ENCODE data around the gene GPN3.
"Not testable (repeated sequence)": the region's sequence is repeated elsewhere in the genome, so short reads cannot be mapped to it uniquely, and the experiment has no call there.

The GPN3 gene

GRCh38 chr12:110444455-110444854 is 23.6 kb downstream of the GPN3 start:
- DNase-seq (ENCODE audit: low read depth, low spot score) = peak; percentile 12

GRCh38 chr12:110436231-110436630 is 31.8 kb downstream of the GPN3 start:
- DNase-seq (ENCODE audit: low read depth, low spot score) = no peak

DNA sequence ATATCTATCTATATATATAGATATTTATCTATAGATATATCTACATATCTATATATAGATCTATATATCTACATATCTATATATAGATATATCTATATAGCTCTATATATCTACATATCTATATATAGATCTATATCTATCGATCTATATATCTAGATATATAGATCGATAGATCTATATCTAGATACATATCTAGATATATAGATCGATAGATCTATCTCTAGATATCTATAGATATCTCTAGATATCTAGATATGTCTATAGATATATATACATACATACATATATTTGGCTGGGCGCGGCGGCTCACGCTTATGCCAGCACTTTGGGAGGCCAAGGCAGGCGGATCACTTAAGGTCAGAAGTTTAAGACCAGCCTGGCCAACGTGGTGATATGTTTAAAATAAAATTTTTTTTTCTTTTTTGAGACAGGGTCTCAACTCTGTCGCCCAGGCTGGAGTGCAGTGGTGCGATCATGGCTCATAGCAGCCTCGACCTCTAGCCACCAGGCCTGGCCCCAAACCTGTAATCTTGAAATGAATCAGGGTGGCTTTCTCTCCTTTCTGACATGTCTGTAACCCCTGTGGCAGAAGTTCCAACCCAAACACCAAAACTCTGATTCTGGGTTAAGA is 36.0 kb downstream of the GPN3 start:
- no peak for DNase-seq (ENCODE audit: low read depth, low spot score)

GRCh38 chr12:110429676-110430075 is 38.4 kb downstream of the GPN3 start:
- DNase-seq (ENCODE audit: low read depth, low spot score) = not testable (repeated sequence)

- no peak for DNase-seq (ENCODE audit: low read depth, low spot score)
These were observed 41.7 kb downstream of the GPN3 start for GRCh38 chr12:110426406-110426805.

GRCh38 chr12:110424237-110424636 is 43.8 kb downstream of the GPN3 start:
- DNase-seq (ENCODE audit: low read depth, low spot score) = peak; percentile 33

DNA sequence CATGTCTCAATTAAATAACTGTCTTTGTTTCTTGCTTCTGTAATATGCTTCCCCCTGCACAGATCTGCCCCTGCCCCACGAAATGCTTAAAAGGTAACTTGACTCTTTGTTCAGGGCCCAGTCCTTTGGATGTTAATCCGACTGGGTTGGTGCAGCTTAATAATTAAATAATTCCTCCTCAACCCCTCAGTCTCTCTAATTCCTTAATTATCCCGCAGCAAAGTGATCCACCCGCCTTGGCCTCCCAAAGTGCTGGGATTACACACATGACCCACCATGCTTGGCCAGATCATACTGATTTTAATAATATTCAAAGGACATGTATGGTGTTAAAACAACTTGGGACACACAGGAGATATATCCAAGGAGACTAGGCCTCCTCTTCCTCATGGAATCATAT is 46.4 kb downstream of the GPN3 start:
- DNase-seq (ENCODE audit: low read depth, low spot score) = no peak

GRCh38 chr12:110421159-110421661 is 46.8 kb downstream of the GPN3 start:
- no peak for DNase-seq (ENCODE audit: low read depth, low spot score)

- not testable (repeated sequence) for DNase-seq (ENCODE audit: low read depth, low spot score)
These were observed 47.4 kb downstream of the GPN3 start for GRCh38 chr12:110420644-110421043.

GRCh38 chr12:110417113-110417512 is 50.9 kb downstream of the GPN3 start:
- DNase-seq (ENCODE audit: low read depth, low spot score) = not testable (repeated sequence)

DNA sequence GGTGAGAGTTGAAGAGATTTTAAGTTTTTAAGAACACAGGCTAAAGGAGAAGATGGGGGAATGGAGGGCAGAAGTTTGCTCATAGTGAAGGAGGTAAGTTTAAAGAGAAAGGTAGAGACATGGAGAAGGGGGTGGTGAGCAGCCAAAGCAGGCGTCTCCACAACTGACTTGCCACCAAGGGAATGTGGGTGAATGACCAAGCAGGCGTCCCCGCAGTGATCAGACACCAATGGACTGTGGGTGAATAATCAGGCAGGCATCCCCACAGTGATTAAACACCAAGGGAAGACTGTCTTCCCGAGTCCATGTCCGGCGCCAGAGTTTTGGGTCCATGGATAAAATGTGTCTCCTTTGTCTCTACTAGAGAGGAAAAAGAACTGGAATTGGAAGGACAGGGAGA is 58.0 kb downstream of the GPN3 start:
- DNase-seq (ENCODE audit: low read depth, low spot score) = peak; percentile 16

DNA sequence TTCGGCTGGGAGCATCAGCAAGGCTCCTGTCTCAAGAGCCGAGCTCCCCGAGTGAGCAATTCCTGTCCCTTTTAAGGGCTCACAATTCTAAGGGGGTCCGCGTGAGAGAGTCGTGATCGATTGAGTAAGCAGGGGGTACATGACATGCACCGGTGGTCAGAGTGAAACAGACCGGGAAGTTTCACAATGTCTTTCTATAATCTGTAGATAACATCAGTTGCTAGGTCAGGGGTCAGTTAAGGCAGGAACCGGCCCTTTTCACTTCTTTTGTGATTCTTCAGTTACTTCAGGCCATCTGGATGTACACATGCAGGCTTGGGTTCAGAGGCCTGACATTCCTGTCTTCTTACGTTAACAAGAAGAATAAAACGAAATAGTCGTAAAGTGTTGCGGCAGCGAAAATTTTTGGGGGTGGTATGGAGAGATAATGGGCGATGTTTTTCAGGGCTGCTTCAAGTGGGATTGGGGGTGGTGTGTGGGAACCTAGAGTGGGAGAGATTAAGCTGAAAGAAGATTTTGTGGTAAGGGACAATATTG is 62.9 kb downstream of the GPN3 start:
- DNase-seq (ENCODE audit: low read depth, low spot score) = not testable (repeated sequence)

DNA sequence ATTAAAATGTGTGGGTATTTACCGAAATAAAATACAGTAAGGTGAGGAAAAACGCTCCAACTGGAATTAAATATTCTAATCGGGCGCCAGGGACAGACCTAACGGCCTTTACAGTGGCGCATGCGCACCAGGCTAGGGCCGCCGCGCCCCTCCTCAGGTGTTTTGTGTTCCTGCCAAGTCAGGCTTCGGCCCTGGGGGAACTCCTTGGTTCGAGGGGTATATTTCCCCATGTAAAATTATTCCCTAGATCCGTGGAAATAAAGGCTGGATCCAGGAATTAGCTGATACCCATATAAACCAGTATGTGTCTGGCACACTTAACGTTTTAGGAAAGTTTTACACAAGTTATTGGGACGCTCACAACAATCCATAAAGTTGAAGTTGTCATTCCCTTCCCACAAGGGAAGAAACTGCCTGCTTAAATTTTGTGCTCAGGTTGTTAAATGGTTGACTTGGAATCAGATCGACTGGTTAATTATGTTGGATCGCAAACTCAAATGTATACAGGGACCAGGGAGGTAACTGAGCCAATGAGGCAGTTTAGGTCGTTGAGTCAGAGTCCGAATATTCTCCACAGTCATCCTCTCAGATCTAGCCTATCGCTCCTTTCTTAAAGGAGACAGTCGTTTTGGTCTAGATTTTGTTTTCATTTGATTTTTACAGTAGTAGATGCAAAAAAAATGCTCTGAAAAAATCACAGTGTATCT is 63.9 kb downstream of the GPN3 start:
- DNase-seq (ENCODE audit: low read depth, low spot score) = peak; percentile 78

DNA sequence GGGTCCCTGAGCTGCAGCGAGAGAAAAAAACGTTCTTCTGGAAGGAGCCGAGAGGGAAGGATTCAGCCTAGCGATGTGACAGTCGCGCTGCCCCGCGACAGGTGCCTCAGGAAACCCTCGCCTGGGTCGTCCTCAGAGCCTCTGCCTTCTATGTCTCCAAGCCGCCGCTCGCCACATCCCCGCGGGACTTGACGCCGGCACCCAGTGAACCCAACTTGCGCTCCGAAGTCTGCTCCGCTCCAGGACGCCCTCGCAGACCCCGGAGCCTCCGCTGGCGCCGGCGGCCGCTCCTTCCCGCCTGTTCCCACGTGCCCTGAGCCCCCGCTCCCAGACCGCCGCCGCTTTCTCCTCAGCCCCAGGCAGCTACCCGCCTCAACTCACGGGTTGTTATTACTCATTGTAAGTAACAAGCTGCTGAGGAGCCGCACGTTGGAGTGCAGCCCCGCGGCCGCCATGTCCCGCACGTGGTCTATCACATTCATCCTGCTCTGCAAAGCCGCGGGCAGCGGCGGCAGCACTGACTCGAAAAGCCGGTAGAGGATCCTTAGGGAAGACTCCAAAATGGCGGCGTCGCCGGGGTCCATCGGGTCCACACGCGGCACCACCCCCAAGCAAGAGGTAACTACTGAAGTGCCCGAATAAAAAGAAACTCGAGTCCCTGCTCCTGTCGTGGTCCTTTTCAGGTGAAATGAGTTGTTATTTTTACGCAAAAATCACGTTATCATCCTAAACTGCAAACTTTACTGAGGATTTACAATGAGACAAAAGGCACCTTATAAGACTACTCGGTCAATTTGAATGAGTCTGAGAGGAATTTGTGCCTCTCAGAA is 64.7 kb downstream of the GPN3 start, which contains the start of gene ANAPC7:
ANAPC7 (minus strand) TSS at position 563 of the 830 bp plus-strand sequence; CDS start at position 482, 81 bp downstream.
- DNase-seq (ENCODE audit: low read depth, low spot score) = peak; percentile 97
